Activated CD8-positive, alpha-beta T cell treated with anti-CD3 and anti-CD28 coated beads, Interleukin-2, amount 10 ng/mL, durations not matched to agents 7 days and 5 days (primary cell): ENCODE data around the gene CHD5. TPM values are rescaled to one million over a fixed set of nuclear protein-coding genes. Genes with fewer than 3 reads are reported as not detected.

ENCODE experiments used
- ATAC-seq: fragments of 150-1000 bp; cut with Tn5 transposase; one replicate; pipeline ENCODE4 v1.10.0; 2021; ENCODE audit warnings: moderate library complexity
- CTCF ChIA-PET: fragments of 350-600 bp; sonication (Branson Sonifier 250); formaldehyde crosslinking; loops from one replicate; lab custom pipeline; 2021; ENCODE audit warnings: antibody characterized with exemption; lab: Charles Lee
- POLR2A ChIA-PET: fragments of 350-600 bp; sonication (Branson Sonifier 250); formaldehyde crosslinking; loops from one replicate; lab custom pipeline; 2021; ENCODE audit warnings: antibody characterized with exemption; lab: Charles Lee
- DNase-seq: peaks from one replicate; pipeline ENCODE4 v3.0.0-alpha.2; 2020
- H3K27ac Mint-ChIP-seq: one replicate; pipeline ENCODE4 v1.8.0; 2021; ENCODE audit warnings: mild to moderate bottlenecking, mixed read lengths
- H3K27me3 Mint-ChIP-seq: one replicate; pipeline ENCODE4 v1.8.0; 2021; ENCODE audit warnings: low read depth, mixed read lengths
- H3K36me3 Mint-ChIP-seq: one replicate; pipeline ENCODE4 v1.8.0; 2021; ENCODE audit warnings: low read depth, mixed read lengths
- H3K4me1 Mint-ChIP-seq: one replicate; pipeline ENCODE4 v1.8.0; 2021; ENCODE audit warnings: low read depth, mixed read lengths
- H3K4me3 Mint-ChIP-seq: one replicate; pipeline ENCODE4 v1.8.0; 2021; ENCODE audit warnings: mild to moderate bottlenecking, mixed read lengths
- H3K9me3 Mint-ChIP-seq: one replicate; pipeline ENCODE4 v1.8.0; 2022; ENCODE audit warnings: mixed read lengths; ENCODE audit not compliant: insufficient read depth
- total RNA-seq, 2 experiments: library from RNA; stranded (reverse); gene quantifications; one replicate each; pipeline ENCODE4 v1.2.3, GENCODE V29; 2021

Gene CHD5
- total RNA-seq, 2 experiments from 2014 or later: 0.23 to 0.47 TPM

DNA sequence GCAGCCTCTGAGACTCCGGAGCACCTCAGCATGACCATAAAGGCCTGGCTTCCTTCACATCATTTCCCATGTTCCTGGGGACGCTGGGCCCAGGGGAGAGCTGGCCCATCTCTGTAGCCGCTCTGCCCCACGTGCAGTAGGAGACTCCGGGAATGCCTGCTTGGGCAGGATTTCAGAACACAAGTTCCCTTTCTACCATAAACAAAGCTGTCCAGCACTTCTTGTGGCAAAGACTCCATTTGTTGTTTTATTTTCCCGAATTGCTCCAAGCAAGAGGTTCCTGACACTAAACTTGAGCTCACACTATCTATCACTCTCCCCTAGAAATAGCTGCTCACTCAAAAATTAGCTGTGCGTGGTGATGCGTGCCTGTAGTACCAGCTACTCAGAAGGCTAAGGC, 21.9 kb downstream of the CHD5 start:
- no peaks in the 10 kb centered on the region for H3K36me3 Mint-ChIP-seq
- ATAC-seq (no peak), DNase-seq (no peak)
- no peak overlapping the region for H3K4me3 Mint-ChIP-seq
- H3K4me1 Mint-ChIP-seq: peaks cover 10% of the 10 kb centered on the region
- CTCF ChIA-PET: no interaction called here
- no peaks in the 10 kb centered on the region for H3K27me3 Mint-ChIP-seq
- POLR2A ChIA-PET: no interaction called here
- no peak overlapping the region for H3K27ac Mint-ChIP-seq
- no peaks in the 10 kb centered on the region for H3K9me3 Mint-ChIP-seq

DNA sequence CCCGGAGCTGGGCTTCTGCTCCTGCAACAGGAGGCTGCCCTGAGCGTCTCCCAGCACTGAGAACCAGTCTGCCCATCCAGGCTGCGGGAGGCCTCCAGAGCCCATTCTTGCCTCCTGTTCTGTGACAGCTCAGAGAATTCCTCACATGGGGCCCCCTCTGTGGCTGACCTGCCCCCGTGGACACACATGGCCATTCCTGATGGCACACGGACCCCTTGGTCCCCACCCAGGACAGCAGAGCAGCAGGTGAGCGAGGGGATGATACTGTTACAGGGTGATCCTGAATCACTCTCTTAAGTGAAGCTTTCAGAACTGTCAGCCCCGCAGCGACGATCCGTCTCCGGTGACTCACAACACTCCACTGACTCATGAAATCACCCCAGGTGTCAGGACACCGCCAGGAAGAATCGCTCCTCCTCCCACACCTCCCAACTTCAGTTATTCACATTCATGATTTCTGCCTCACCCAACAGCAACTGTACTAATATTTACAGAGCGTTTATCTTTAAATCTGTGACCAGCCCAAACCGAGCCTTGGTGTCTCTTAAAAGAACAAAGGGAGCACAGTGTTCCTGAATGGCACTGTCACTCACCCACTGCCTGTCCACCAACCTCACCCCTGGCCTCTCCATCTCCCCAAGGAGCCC, 22.5 kb downstream of the CHD5 start:
- peaks cover 10% of the 10 kb centered on the region for H3K4me1 Mint-ChIP-seq
- H3K4me3 Mint-ChIP-seq: no peak overlapping the region
- no peak for ATAC-seq
- H3K36me3 Mint-ChIP-seq: no peaks in the 10 kb centered on the region
- no peaks in the 10 kb centered on the region for H3K9me3 Mint-ChIP-seq
- POLR2A ChIA-PET: no interaction called here
- DNase-seq: no peak
- no peaks in the 10 kb centered on the region for H3K27me3 Mint-ChIP-seq
- H3K27ac Mint-ChIP-seq: no peak overlapping the region
- CTCF ChIA-PET: no interaction called here

DNA sequence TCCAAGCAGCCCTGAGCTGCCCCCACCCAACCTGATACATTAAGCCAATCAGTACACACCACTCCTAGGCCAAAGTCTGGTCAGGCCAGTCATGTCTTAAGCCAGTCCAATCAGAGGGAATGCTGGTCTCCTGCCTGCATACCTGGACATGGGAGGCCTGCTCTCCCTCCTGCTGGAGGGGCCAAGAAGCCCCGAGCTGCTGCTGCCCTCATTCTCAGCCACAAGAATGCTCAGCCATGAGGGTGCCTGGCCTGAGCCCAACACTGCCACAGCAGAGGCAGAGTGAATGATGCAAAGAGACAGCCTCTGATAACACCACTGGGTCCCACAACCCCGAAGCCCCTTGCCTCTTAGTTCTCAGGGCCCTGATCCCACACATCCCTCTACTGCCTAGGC, 23.0 kb downstream of the CHD5 start:
- no peak for DNase-seq
- no peaks in the 10 kb centered on the region for H3K9me3 Mint-ChIP-seq
- no peak overlapping the region for H3K27ac Mint-ChIP-seq
- H3K27me3 Mint-ChIP-seq: no peaks in the 10 kb centered on the region
- H3K4me3 Mint-ChIP-seq: no peak overlapping the region
- no peaks in the 10 kb centered on the region for H3K36me3 Mint-ChIP-seq
- ChIA-PET CTCF (no interaction called here), POLR2A (interaction anchor here (1.4 kb wide), 1 partner anchor 11 kb away, joined by 3 read pairs; no protein-coding TSS in a partner anchor)
- H3K4me1 Mint-ChIP-seq: peaks cover 10% of the 10 kb centered on the region
- no peak for ATAC-seq

DNA sequence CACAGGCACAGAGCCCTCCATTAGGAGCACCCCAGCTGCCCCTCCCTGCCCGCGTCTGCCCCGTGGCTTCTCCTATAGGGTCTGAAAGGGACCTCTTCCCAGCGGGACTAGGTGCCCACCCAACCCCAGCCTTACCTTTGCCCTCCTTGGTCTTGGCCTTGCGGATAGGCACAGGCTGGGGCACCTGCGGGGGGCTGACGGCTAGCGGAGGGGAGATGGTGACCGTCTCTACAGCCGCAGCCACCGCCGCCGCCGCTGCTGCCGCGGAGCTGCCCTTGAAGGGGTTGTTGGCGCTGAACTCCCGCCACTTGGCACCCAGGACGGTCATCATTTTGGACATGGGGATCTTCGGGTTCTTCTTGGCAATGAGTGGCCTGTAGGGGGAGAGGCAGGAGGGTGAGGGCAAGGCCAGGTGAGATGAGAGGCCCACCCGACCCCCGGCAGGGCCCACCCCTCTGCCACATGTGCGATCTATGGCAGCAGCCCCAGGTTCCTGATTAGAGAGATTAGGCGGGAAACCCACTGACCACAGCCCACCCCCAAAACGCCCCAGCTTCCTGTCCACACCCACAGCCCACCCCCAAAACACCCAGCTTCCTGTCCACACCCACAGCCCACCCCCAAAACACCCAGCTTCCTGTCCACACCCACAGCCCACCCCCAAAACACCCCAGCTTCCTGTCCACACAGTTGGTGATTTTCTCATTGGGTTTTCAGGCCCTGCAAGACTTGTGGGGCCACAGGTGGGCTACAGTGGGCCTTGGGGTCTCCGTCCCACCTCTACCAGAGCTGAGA, 25.4 kb downstream of the CHD5 start:
- CTCF ChIA-PET: no interaction called here
- Mint-ChIP-seq H3K9me3 (no peaks in the 10 kb centered on the region), H3K36me3 (no peaks in the 10 kb centered on the region), H3K27me3 (no peaks in the 10 kb centered on the region), H3K4me3 (no peak overlapping the region), H3K4me1 (peaks cover 10% of the 10 kb centered on the region), H3K27ac (no peak overlapping the region)
- ATAC-seq (no peak), DNase-seq (no peak)
- POLR2A ChIA-PET: no interaction called here

DNA sequence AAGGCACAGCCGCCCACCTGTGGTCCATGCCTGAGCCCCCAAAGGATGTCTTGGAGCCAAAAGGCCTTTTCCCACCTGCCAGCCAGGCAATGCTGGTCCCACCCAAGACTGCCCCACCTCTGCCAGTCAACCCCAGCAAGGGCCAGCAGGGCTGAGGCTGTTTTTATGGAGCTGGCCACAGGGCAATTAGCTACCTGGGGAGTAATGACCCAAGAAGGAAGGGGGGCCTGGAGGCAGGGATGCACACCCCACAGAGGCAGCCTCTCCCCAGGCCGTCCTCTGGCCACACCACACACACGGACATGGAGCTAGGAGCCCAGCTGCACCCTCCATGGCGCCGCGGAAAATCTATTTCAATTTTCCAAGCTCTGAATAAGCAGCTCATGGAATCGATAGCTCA, 27.2 kb downstream of the CHD5 start:
- DNase-seq (no peak), ATAC-seq (no peak)
- H3K27ac Mint-ChIP-seq: no peak overlapping the region
- no peaks in the 10 kb centered on the region for H3K36me3 Mint-ChIP-seq
- peaks cover 3% of the 10 kb centered on the region for H3K27me3 Mint-ChIP-seq
- POLR2A ChIA-PET: no interaction called here
- H3K4me3 Mint-ChIP-seq: no peak overlapping the region
- H3K9me3 Mint-ChIP-seq: no peaks in the 10 kb centered on the region
- peaks cover 13% of the 10 kb centered on the region for H3K4me1 Mint-ChIP-seq
- CTCF ChIA-PET: no interaction called here

DNA sequence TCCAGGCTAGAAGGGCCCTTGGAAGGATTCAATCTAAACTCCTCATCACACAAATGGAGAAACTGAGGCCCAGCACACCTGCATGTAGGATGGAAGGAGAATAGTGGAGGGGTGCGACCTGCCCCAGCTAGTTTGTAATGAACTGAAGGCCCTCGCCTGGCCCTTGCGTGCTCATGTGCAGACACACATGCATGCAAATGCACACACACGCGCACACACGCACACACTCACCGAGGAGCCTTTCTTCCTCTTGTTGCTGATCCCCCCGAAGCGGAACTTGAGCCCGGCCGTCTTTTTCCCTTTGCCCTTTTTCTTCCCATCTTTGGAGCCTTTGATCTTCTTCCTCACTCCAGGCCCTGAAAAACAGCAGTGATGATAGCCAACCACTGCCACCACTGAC, 27.9 kb downstream of the CHD5 start:
- no peak overlapping the region for H3K4me3 Mint-ChIP-seq
- peaks cover 13% of the 10 kb centered on the region for H3K4me1 Mint-ChIP-seq

DNA sequence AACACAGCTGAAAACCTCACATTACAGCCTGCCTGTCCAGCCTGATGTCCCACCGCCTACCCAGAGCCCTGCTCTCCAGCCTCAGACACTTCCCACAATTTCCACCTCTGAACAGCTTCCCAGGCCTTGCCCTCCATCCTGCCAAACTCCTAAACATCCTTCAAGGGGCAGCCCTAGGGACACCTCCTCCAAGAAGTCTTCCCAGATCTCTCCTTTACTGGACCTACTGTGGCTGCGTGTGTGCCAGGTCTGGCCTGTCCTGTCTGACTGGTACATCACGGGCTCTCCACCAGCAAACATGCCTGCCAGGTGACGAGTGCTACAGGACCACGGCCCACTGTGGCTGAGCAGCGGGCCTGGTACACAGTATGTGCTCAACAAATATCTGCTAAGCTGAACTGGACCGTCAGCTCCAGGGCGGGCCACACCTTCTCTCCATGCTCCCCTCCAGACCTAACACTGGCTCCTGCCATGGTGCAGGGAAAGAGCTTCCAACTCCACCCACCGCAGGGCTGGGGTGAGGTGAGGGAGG, 28.8 kb downstream of the CHD5 start:
- Mint-ChIP-seq H3K36me3 (no peaks in the 10 kb centered on the region), H3K4me3 (no peak overlapping the region), H3K27me3 (peaks cover 3% of the 10 kb centered on the region), H3K4me1 (peaks cover 13% of the 10 kb centered on the region), H3K9me3 (no peaks in the 10 kb centered on the region), H3K27ac (no peak overlapping the region)
- ATAC-seq (no peak), DNase-seq (no peak)
- CTCF ChIA-PET: no interaction called here
- POLR2A ChIA-PET: no interaction called here

More for the DNA sequence above, 27.9 kb downstream of the CHD5 start:
- ChIA-PET POLR2A (no interaction called here), CTCF (no interaction called here)
- H3K9me3 Mint-ChIP-seq: no peaks in the 10 kb centered on the region
- H3K27ac Mint-ChIP-seq: no peak overlapping the region
- H3K36me3 Mint-ChIP-seq: no peaks in the 10 kb centered on the region
- H3K27me3 Mint-ChIP-seq: peaks cover 3% of the 10 kb centered on the region
- DNase-seq: no peak
- ATAC-seq: no peak

DNA sequence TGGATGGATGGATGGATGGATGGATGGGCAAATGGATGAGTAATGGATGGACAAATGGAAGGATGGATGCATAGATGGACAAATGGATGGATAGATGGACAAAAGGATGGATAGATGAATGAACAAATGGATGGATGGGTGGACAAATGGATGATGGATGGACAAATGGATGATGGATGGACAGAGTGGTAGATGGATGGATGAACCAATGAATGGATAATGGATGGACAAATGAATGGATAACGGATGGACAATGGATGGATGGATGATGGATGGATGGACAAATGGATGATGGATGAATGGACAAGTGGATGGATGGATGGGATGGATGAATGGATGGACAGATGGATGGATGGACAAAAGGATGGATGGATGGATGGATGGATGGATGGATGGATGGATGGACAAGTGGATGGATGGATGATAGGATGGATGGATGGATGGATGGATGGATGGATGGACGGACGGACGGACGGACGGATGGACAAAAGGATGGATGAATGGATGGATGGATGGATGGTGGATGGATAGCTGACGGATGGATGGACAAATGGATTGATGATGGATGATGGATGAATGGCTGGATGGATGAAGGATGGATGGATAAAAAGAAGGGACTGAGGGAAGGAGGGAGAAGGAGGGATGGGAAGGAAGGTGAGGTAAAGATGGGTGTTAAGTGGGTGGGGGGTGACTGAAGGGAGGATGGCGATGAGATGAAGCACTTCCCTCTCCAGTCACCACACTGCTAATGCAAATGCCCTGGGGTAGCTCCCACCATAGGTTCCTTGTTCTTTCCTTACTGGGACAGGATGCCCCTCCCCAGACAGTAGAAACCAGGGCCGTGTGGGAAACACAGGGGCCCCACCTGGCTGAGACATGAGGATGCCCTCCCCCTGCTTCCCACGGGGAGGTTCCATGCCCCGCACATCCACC, 29.8 kb downstream of the CHD5 start:
- no peaks in the 10 kb centered on the region for H3K36me3 Mint-ChIP-seq
- H3K4me3 Mint-ChIP-seq: no peak overlapping the region
- ChIA-PET CTCF (no interaction called here), POLR2A (no interaction called here)
- H3K27ac Mint-ChIP-seq: no peak overlapping the region
- H3K9me3 Mint-ChIP-seq: no peaks in the 10 kb centered on the region
- no peak for ATAC-seq
- H3K27me3 Mint-ChIP-seq: peaks cover 3% of the 10 kb centered on the region
- peaks cover 11% of the 10 kb centered on the region for H3K4me1 Mint-ChIP-seq
- no peak for DNase-seq

DNA sequence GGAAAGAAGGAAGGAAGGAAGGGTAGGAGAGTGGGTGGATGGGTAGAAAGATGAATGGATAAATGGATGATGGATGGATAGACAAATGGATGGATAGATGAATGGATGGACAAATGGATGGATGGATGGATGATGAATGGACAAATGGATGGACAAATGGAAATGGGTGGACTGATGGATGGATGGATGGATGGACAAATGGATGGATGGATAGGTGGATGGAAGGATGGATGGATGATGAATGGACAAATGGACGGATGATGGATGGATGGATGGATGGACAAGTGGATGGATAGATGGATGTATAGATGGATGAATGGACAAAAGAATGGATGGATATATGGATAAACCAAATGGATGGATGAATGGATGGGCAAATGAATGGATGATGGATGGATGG, 30.5 kb downstream of the CHD5 start:
- ChIA-PET POLR2A (no interaction called here), CTCF (no interaction called here)
- no peak overlapping the region for H3K27ac Mint-ChIP-seq
- ATAC-seq: no peak
- H3K4me3 Mint-ChIP-seq: no peak overlapping the region
- no peaks in the 10 kb centered on the region for H3K36me3 Mint-ChIP-seq
- no peaks in the 10 kb centered on the region for H3K9me3 Mint-ChIP-seq
- H3K27me3 Mint-ChIP-seq: peaks cover 3% of the 10 kb centered on the region
- H3K4me1 Mint-ChIP-seq: peaks cover 5% of the 10 kb centered on the region
- no peak for DNase-seq

DNA sequence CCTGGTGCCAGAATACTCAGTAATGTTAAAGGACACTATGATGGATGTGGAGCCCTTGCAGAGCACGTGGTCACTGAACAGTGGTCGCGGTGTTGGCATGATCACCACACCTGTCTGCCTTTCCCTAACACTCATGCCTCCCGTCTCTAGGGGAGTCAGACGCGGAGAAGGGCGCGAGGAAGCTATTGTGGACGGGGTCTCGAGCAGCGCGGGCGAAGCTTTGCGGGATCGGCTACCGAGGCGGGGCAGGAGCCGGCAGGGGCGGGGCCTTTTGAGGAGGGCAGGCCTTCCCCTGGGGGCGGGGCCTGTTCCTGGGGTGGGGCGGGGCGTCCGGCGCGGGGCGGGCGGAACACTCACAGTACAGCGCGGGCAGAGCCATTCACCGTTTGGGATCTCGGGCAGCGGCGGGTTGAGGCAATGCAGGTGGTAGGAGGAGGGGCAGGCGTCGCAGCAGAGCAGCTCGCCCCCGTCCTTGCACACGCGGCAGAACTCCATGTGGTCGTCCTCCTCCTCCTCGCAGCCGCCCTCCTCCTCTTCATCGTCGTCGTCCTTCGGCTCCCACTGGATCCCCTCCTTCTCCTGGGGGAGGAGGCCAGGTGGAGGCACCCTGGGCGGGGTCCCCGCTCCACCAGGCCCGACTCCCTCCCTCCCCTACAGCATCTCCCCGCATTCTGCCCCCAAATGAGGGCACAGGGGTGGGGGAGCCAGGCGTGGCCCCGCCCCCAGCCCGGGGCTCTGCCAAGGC, 31.5 kb downstream of the CHD5 start:
- CTCF ChIA-PET: no interaction called here
- ATAC-seq (peak; percentile 88), DNase-seq (peak; percentile 66)
- Mint-ChIP-seq H3K27me3 (peaks cover 3% of the 10 kb centered on the region), H3K36me3 (no peaks in the 10 kb centered on the region), H3K27ac (no peak overlapping the region), H3K9me3 (no peaks in the 10 kb centered on the region), H3K4me1 (peaks cover 3% of the 10 kb centered on the region), H3K4me3 (no peak overlapping the region)
- POLR2A ChIA-PET: no interaction called here

DNA sequence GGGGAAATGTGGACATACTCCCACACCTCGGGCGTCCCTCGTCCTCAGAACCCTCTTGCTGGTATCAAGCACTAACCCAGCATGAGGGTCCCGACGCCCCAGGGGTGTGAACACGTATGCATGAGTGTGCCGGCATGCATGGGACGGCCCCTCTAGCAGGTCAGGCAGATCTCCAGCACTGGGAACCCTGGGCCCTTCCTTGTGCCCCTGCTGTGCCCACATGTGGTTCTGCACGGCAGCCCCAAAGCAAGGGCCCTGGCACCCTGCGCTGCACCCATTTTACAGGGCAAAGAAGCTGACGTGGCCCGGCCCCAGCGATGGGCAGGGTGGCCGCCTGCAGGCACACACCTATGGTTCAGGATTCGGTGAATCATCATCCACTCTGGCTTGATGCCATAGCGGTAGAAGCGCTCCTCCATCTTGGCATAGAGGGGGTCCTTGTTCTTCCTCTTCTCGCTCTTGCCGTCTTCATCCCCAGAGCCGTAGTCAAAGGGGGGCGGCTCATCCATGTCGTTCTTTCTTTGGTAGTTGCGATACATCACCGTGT, 34.2 kb downstream of the CHD5 start:
- ATAC-seq (no peak), DNase-seq (no peak)
- no peaks in the 10 kb centered on the region for H3K36me3 Mint-ChIP-seq
- ChIA-PET POLR2A (interaction anchor here (0.7 kb wide), 1 partner anchor 10 kb away, joined by 3 read pairs; no protein-coding TSS in a partner anchor), CTCF (no interaction called here)
- no peak overlapping the region for H3K4me3 Mint-ChIP-seq
- no peak overlapping the region for H3K27ac Mint-ChIP-seq
- H3K9me3 Mint-ChIP-seq: no peaks in the 10 kb centered on the region
- H3K27me3 Mint-ChIP-seq: peaks cover 3% of the 10 kb centered on the region
- peaks cover 3% of the 10 kb centered on the region for H3K4me1 Mint-ChIP-seq
